H1 (cell line): ENCODE data around the gene PAOX. TPM values are rescaled to one million over a fixed set of nuclear protein-coding genes. Genes with fewer than 3 reads are reported as not detected.

Source experiments
- CTCF ChIA-PET: fragments of 300-600 bp; sonication (Branson Sonifier 250); formaldehyde crosslinking; loops from one replicate; lab custom pipeline; 2021; ENCODE audit not compliant: partially characterized antibody; lab: Charles Lee
- POLR2A ChIA-PET: fragments of 300-600 bp; sonication (Branson Sonifier 250); formaldehyde crosslinking; loops from one replicate; lab custom pipeline; 2021; ENCODE audit warnings: inconsistent platforms; ENCODE audit not compliant: partially characterized antibody; lab: Charles Lee
- DNase-seq, 2 experiments: peaks; one replicate each; pipeline versions ENCODE4 v3.0.0 to v3.0.0-alpha.2; 2010 to 2022; ENCODE audit warnings: low spot score in 2 of 2, low read depth in 1 of 2, mixed read lengths in 1 of 2
- FAIRE-seq: peaks from 2 replicates; lab custom pipeline; 2011; peaks lifted over from hg19 to GRCh38; lab: Jason Lieb, UNC
- H2AFZ ChIP-seq: 2 replicates; pipeline ENCODE4 v1.8.1; 2012; ENCODE audit warnings: low read length, inconsistent platforms
- H2AK5ac ChIP-seq: 2 replicates; pipeline ENCODE4 v1.6.1; 2013; ENCODE audit warnings: low read depth, low read length
- H2BK120ac ChIP-seq: replicated peaks from 2 replicates; pipeline ENCODE3; 2013; ENCODE audit warnings: low read depth, low read length, inconsistent platforms
- H2BK12ac ChIP-seq: 2 replicates; pipeline ENCODE4 v1.6.1; 2013; ENCODE audit warnings: low read depth, low read length
- H2BK15ac ChIP-seq: 2 replicates; pipeline ENCODE4 v1.6.1; 2013; ENCODE audit warnings: low read length
- H2BK20ac ChIP-seq: 2 replicates; pipeline ENCODE4 v1.6.1; 2013; ENCODE audit warnings: low read length
- H2BK5ac ChIP-seq: 2 replicates; pipeline ENCODE4 v1.6.1; 2013; ENCODE audit warnings: low read depth, low read length
- H3K14ac ChIP-seq: 2 replicates; pipeline ENCODE4 v1.6.1; 2013; ENCODE audit warnings: inconsistent platforms; ENCODE audit not compliant: insufficient read length
- H3K18ac ChIP-seq: 2 replicates; pipeline ENCODE4 v1.6.1; 2013; ENCODE audit warnings: low read length; ENCODE audit errors: extremely low read depth
- H3K23ac ChIP-seq: 2 replicates; pipeline ENCODE4 v1.6.1; 2013; ENCODE audit warnings: inconsistent platforms; ENCODE audit not compliant: insufficient read length
- H3K23me2 ChIP-seq: 2 replicates; pipeline ENCODE4 v1.6.1; 2013; ENCODE audit warnings: low read depth, low read length
- H3K27ac ChIP-seq: 2 replicates; pipeline ENCODE4 v1.6.1; 2011; ENCODE audit warnings: low read depth, low read length, inconsistent platforms
- H3K27me3 ChIP-seq, 4 experiments: replicated peaks in 1 of 4; 1 replicate in 1 of 4; 2 replicates in 3 of 4; pipeline versions ENCODE4 v1.6.1 to v1.8.1; 2011 to 2013; ENCODE audit warnings: low read length in 3 of 4, mild to moderate bottlenecking in 3 of 4, inconsistent platforms in 2 of 4, mixed read lengths in 2 of 4, moderate library complexity in 1 of 4; ENCODE audit not compliant: control insufficient read depth in 3 of 4, insufficient read depth in 3 of 4; ENCODE audit errors: extremely low read depth in 1 of 4
- H3K36me3 ChIP-seq, 4 experiments: 2 replicates each; pipeline versions ENCODE4 v1.6.1 to v1.8.1; 2011 to 2013; ENCODE audit warnings: mild to moderate bottlenecking in 4 of 4, low read length in 3 of 4, moderate library complexity in 2 of 4, control low read depth in 1 of 4, inconsistent platforms in 1 of 4; ENCODE audit not compliant: insufficient read depth in 4 of 4, control insufficient read depth in 2 of 4
- H3K4ac ChIP-seq: replicated peaks from 2 replicates; pipeline ENCODE3; 2013; ENCODE audit warnings: low read length, low read depth, mixed read lengths, inconsistent platforms; ENCODE audit not compliant: insufficient read length
- H3K4me1 ChIP-seq, 4 experiments: replicated peaks in 1 of 4; 1 replicate in 1 of 4; 2 replicates in 3 of 4; pipeline versions ENCODE4 v1.6.1 to v1.8.1; 2011 to 2013; ENCODE audit warnings: low read length in 3 of 4, inconsistent platforms in 2 of 4, mixed read lengths in 1 of 4; ENCODE audit not compliant: insufficient read depth in 4 of 4, control insufficient read depth in 3 of 4
- H3K4me2 ChIP-seq, 2 experiments: 2 replicates each; pipeline versions ENCODE4 v1.6.1 to v1.8.1; 2011 to 2013; ENCODE audit warnings: low read depth in 2 of 2, low read length in 2 of 2, control low read depth in 1 of 2, inconsistent platforms in 1 of 2, mild to moderate bottlenecking in 1 of 2; ENCODE audit not compliant: insufficient read depth in 1 of 2
- H3K4me3 ChIP-seq, 4 experiments: fragments of 200-600, 300-600 bp in 1 of 4; sonication (generic), shearing (Covaris generic), sonication (Bioruptor Twin) in 1 of 4; 2 replicates each; pipeline versions ENCODE4 v1.5.1 to v1.8.1; 2011 to 2016; ENCODE audit warnings: low read length in 4 of 4, low read depth in 3 of 4, control low read depth in 2 of 4, inconsistent platforms in 2 of 4, mild to moderate bottlenecking in 2 of 4, mixed read lengths in 1 of 4, moderate library complexity in 1 of 4; ENCODE audit not compliant: insufficient read depth in 2 of 4; ENCODE audit errors: extremely low read depth in 1 of 4
- H3K56ac ChIP-seq: replicated peaks from 2 replicates; pipeline ENCODE3; 2013; ENCODE audit warnings: low read depth, mild to moderate bottlenecking, mixed read lengths, low read length, inconsistent platforms; ENCODE audit not compliant: insufficient read length
- H3K79me1 ChIP-seq: 2 replicates; pipeline ENCODE4 v1.6.1; 2013; ENCODE audit warnings: low read depth, low read length, control low read depth
- H3K79me2 ChIP-seq, 2 experiments: 2 replicates each; pipeline versions ENCODE4 v1.6.1 to v1.8.1; 2012 to 2013; ENCODE audit warnings: low read length in 2 of 2, mild to moderate bottlenecking in 2 of 2, inconsistent platforms in 1 of 2; ENCODE audit not compliant: insufficient read depth in 2 of 2, control insufficient read depth in 1 of 2
- H3K9ac ChIP-seq, 4 experiments: replicated peaks in 1 of 4; 1 replicate in 1 of 4; 2 replicates in 3 of 4; pipeline versions ENCODE4 v1.6.1 to v1.8.1; 2011 to 2013; ENCODE audit warnings: low read depth in 3 of 4, low read length in 3 of 4, control low read depth in 2 of 4, mild to moderate bottlenecking in 2 of 4, moderate library complexity in 2 of 4, inconsistent platforms in 1 of 4; ENCODE audit errors: extremely low read depth in 1 of 4
- H3K9me3 ChIP-seq, 2 experiments: 2 replicates each; pipeline versions ENCODE4 v1.6.1 to v1.8.1; 2012 to 2013; ENCODE audit warnings: mild to moderate bottlenecking in 2 of 2, moderate library complexity in 2 of 2, control low read depth in 1 of 2, inconsistent platforms in 1 of 2, low read depth in 1 of 2, low read length in 1 of 2, mixed read lengths in 1 of 2; ENCODE audit not compliant: insufficient read depth in 2 of 2
- H4K20me1 ChIP-seq, 2 experiments: replicated peaks in 1 of 2; 2 replicates each; pipeline versions ENCODE3 to v1.8.1; 2011 to 2013; ENCODE audit warnings: inconsistent platforms in 2 of 2, low read length in 2 of 2, mild to moderate bottlenecking in 1 of 2; ENCODE audit not compliant: insufficient read depth in 2 of 2, control insufficient read depth in 1 of 2
- H4K5ac ChIP-seq: 2 replicates; pipeline ENCODE4 v1.6.1; 2013; ENCODE audit warnings: low read length, low read depth, mixed read lengths, inconsistent platforms; ENCODE audit not compliant: insufficient read length
- H4K8ac ChIP-seq: 2 replicates; pipeline ENCODE4 v1.8.0; 2013; ENCODE audit warnings: mild to moderate bottlenecking, moderate library complexity, low read length, inconsistent platforms; ENCODE audit not compliant: insufficient read depth; ENCODE audit errors: extremely low read depth
- H4K91ac ChIP-seq: replicated peaks from 2 replicates; pipeline ENCODE3; 2013; ENCODE audit warnings: low read length, mixed read lengths, inconsistent platforms; ENCODE audit not compliant: insufficient read length
- BCL11A ChIP-seq, 2 experiments: IDR thresholded peaks; one replicate each; pipeline ENCODE4 v1.6.1; 2011; ENCODE audit warnings: low read depth in 2 of 2, low read length in 2 of 2, mild to moderate bottlenecking in 2 of 2
- BRCA1 ChIP-seq: IDR thresholded peaks from 2 replicates; pipeline ENCODE4 v1.6.1; 2012; ENCODE audit warnings: low read depth, low read length, improper control_type of control experiment
- CHD2 ChIP-seq: IDR thresholded peaks from 2 replicates; pipeline ENCODE4 v1.6.1; 2012; ENCODE audit warnings: low read length, improper control_type of control experiment
- KDM4A ChIP-seq: IDR thresholded peaks from one replicate; pipeline ENCODE4 v1.7.1; 2012; ENCODE audit warnings: low read depth, mild to moderate bottlenecking, moderate library complexity, low read length, inconsistent platforms; ENCODE audit not compliant: severe bottlenecking
- PHF8 ChIP-seq: fragments of 200-600 bp; sonication (generic); conservative IDR thresholded peaks from 2 replicates; pipeline ENCODE4 v1.7.1; 2012; ENCODE audit warnings: low read depth, mild to moderate bottlenecking, inconsistent platforms, low read length, moderate library complexity
- POLR2AphosphoS5 ChIP-seq: IDR thresholded peaks from 2 replicates; pipeline ENCODE4 v1.6.1; 2011; ENCODE audit warnings: low read depth, low read length
- SIN3A ChIP-seq, 2 experiments: IDR thresholded peaks in 1 of 2; conservative IDR thresholded peaks in 1 of 2; 2 replicates each; pipeline ENCODE4 v1.6.1; 2011 to 2012; ENCODE audit warnings: low read length in 2 of 2, improper control_type of control experiment in 1 of 2, low read depth in 1 of 2, mild to moderate bottlenecking in 1 of 2
- SP2 ChIP-seq: IDR thresholded peaks from 2 replicates; pipeline ENCODE4 v1.6.1; 2012; ENCODE audit warnings: mild to moderate bottlenecking, low read length, inconsistent platforms
- TBP ChIP-seq: IDR thresholded peaks from 2 replicates; pipeline ENCODE4 v1.6.1; 2011; ENCODE audit warnings: low read depth, low read length, improper control_type of control experiment
- YY1 ChIP-seq: IDR thresholded peaks from 2 replicates; pipeline ENCODE4 v1.6.1; 2011; ENCODE audit warnings: low read depth, mild to moderate bottlenecking, low read length
- WGBS, 2 experiments: shearing (Covaris generic) in 1 of 2; methylation state at CpG; one replicate each; pipeline versions ENCODE4 v1.1.6 to v1.1.7; 2013 to 2015; ENCODE audit warnings: low lambda C conversion rate in 2 of 2, mixed read lengths in 2 of 2, inconsistent platforms in 1 of 2, low coverage in 1 of 2, missing lambda C conversion rate in 1 of 2; ENCODE audit not compliant: insufficient replicate concordance in 2 of 2, insufficient coverage in 1 of 2, insufficient read length in 1 of 2; ENCODE audit errors: extremely low coverage in 1 of 2, missing lambda C conversion rate in 1 of 2; 5-methylcytosine and 5-hydroxymethylcytosine counted together
- polyA plus RNA-seq, 7 experiments: library from polyadenylated mRNA; depleted of rRNA in 3 of 7; stranded (reverse) in 5 of 7; unstranded in 2 of 7; fragments of >200 nt in 5 of 7; fragments of 200-250 nt in 2 of 7; gene quantifications; 1 replicate in 5 of 7; 2 replicates in 1 of 7; 4 replicates in 1 of 7; pipeline versions ENCODE4 v1.2.1 to v1.2.3, GENCODE V29; 2011 to 2013; ENCODE audit warnings: missing spikeins in 2 of 7, mixed read lengths in 2 of 7
- total RNA-seq: library from RNA; stranded (reverse); fragmentation: NEBNext Ultra II Directional; extraction: Animal tissue kit (Norgen Biotek cat#: 25700); gene quantifications from 2 replicates; pipeline ENCODE4 v1.2.1, GENCODE V29; 2021
- TF ChIP-seq, protein P1 (sequence below): IDR thresholded peaks from 2 replicates; pipeline ENCODE4 v1.6.1; 2012; ENCODE audit warnings: inconsistent platforms

The PAOX gene
- total and polyA plus RNA-seq, 2 of the 8 experiments (the other 6 are each of a cell fraction or from before 2014, with no cell fraction given) = 3.7 to 4.3 TPM

DNA sequence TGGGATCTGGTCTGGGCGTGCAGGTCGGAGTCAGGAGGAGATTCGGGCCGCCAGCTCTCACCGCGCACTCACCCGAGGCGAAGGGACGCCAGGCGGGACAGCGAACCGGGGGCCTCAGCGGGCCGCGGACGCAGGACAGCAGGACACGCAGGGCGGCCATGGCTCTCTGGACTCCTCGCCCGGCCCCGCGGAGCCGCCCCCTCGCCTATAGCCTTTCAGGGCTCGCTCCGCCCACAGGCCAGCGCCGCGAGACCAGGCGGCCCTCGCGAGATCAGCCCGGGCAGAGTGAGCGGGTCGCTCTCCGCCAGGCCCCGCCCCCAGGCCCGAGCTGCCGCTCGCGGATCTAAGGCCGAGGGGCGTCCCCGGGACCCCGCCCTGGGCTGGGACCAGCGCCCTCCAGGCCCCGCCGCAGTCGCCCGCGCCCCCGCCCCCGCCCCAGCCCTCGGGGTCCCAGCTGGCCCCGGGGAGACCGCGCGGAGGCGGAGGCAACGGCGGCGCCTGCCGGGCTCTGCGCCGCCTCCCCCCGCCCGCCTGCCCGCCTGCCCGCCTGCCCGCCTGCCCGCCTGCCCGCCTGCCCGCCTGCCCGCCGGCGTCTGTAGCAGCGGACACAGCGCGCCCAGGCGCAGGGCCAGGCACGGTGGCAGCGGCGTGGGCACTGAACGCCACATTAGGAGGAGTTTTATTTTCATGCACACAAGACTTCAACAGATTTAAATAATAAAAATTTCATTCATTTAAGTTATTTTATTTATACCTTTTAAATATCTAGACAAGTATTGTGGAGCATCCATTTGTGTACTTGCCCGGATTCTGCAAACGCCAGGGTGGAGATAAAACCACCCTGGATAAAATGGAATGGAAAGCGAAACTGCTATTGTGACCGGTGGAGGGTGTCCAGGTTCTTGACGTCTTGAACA, 5.6 kb upstream of the PAOX start, which contains the start of gene ECHS1:
TSS of gene ECHS1 (minus strand) at position 181 of the 917 bp plus-strand sequence. CDS start at position 160, 21 bp downstream.
- Histone ChIP-seq H3K79me2 (peaks cover 0 to 3% of the 10 kb centered on the region in 2 experiments; a peak in 2 of 4 replicates), H3K79me1 (peaks cover 7% of the 10 kb centered on the region), H3K23ac (no peak within 1 kb of the TSS), H2BK20ac (no peak within 1 kb of the TSS), H4K91ac (no peak within 1 kb of the TSS), H4K8ac (peak within 1 kb of the TSS; percentile 92), H3K9ac (peak within 1 kb of the TSS; percentile 76 to 93 (median 88); a peak in 6 of 7 replicates), H3K4me1 (peaks cover 0 to 2% (median under 1%) of the 10 kb centered on the region in 4 experiments; a peak in 5 of 7 replicates), H4K20me1 (peaks cover 3 to 14% of the 10 kb centered on the region in 2 experiments), H3K18ac (peak within 1 kb of the TSS; percentile 60), H2BK120ac (no peak within 1 kb of the TSS), H3K56ac (peak within 1 kb of the TSS; percentile 92), H3K9me3 (no peaks in the 10 kb centered on the region), H2AFZ (no peak within 1 kb of the TSS; the same call in 1 of the 2 replicates), H2BK5ac (peak within 1 kb of the TSS; percentile 78; the same call in 1 of the 2 replicates), H2AK5ac (no peak within 1 kb of the TSS), H3K14ac (no peak within 1 kb of the TSS), H3K27ac (no peak within 1 kb of the TSS), H3K23me2 (peaks cover 9% of the 10 kb centered on the region; the same call in 1 of the 2 replicates), H3K36me3 (peaks cover 9 to 20% (median 19%) of the 10 kb centered on the region in 4 experiments; a peak in 7 of 8 replicates), H4K5ac (peak within 1 kb of the TSS; percentile 90), H3K4me2 (peak within 1 kb of the TSS; percentile 58 to 59), H3K4ac (no peak within 1 kb of the TSS), H2BK12ac (no peak within 1 kb of the TSS), H3K27me3 (peaks cover 8 to 36% (median 27%) of the 10 kb centered on the region in 4 experiments), H3K4me3 (peak within 1 kb of the TSS; percentile 66 to 97 (median 73)), H2BK15ac (no peak within 1 kb of the TSS)
- no peak for FAIRE-seq
- DNase-seq = peak; percentile 73 to 99
- POLR2A ChIA-PET = interaction anchor here (0.9 to 1.9 kb wide), 3 partner anchors 12 to 26 kb away, joined by 3 to 8 read pairs (median 3); partner anchors contain the start of genes FUOM and PRAP1
- WGBS, 2 experiments = 16% methylated on average over 26 of the region's 89 CpGs; no CpG with 5 or more reads in 1 of the 2 experiments
- CTCF ChIA-PET = no interaction called here
- peak in 1 of 2 experiments; percentile 44; a peak in 1 of 4 replicates for TF ChIP-seq SIN3A (conservative IDR thresholded peaks at IDR 0.05 in 1 of 2, IDR thresholded peaks at IDR 0.05 in 1 of 2; ENCODE audit: low read depth in 1 of 2, low read length in 2 of 2)
- peak; percentile 99 for TF ChIP-seq CHD2
- peak; percentile 60 for TF ChIP-seq TBP
- TF ChIP-seq, protein P1, sequence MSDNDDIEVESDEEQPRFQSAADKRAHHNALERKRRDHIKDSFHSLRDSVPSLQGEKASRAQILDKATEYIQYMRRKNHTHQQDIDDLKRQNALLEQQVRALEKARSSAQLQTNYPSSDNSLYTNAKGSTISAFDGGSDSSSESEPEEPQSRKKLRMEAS = peak; percentile 19
- TF ChIP-seq BRCA1 = peak; percentile 96
- TF ChIP-seq BCL11A (IDR thresholded peaks at IDR 0.05; ENCODE audit: low read depth in 2 of 2, low read length in 2 of 2) = no peak
- TF ChIP-seq KDM4A = peak; percentile 93
- peak; percentile 64 for TF ChIP-seq POLR2AphosphoS5
- TF ChIP-seq PHF8 = peak; percentile 86
- TF ChIP-seq YY1 = peak; percentile 86
- no peak for TF ChIP-seq SP2
